ENCODE measurements around the gene TRIM24. TPM values are rescaled to one million over a fixed set of nuclear protein-coding genes. Genes with fewer than 3 reads are reported as not detected.

TRIM24 gene
- total and polyA plus RNA-seq, 9 donors, result 17.0 to 55.6 (median 32.7) TPM

DNA sequence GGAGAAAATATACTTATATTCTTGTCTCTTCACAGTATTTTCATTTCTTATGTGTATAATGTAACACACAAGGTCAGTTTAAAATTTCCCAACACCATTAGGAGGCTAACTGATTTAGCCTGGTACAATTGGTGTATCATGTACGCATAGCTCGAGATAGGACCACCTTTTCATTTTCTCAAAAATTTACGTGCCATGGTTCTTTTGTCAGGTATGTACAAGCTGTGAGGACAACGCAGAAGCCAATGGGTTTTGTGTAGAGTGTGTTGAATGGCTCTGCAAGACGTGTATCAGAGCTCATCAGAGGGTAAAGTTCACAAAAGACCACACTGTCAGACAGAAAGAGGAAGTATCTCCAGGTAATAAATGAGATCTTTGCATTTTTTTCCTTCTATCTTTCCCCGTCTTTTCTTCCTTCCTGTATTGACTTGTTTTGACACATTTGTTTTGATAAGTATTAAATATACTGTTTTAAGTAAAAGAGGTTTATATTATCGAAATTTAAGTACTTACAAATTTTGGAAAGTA, 55.0 kb downstream of the TRIM24 start:
- Histone ChIP-seq H3K27me3 (no peaks in the 10 kb centered on the region), H3K27ac (no peak overlapping the region), H3K4me1 (ENCODE audit: insufficient read depth) (peaks cover 4% of the 10 kb centered on the region), H3K4me3 (no peak overlapping the region), H3K36me3 (no peaks in the 10 kb centered on the region), H3K9me3 (peaks cover 0 to 3% of the 10 kb centered on the region in 2 donors)
- intact Hi-C loops (cut with DNase I), result loop anchor here in 1 of 4 donors (5.0 kb wide), 1 partner anchor 42 kb away; no protein-coding TSS in a partner anchor
- WGBS, 3 donors, result 84 to 88% (median 86%) methylated on average over 7 of the region's 7 CpGs
- TF ChIP-seq EP300 (IDR thresholded peaks at IDR 0.05) (no peak), POLR2A (IDR thresholded peaks at IDR 0.05) (no peak)
- TF ChIP-seq, protein P1, sequence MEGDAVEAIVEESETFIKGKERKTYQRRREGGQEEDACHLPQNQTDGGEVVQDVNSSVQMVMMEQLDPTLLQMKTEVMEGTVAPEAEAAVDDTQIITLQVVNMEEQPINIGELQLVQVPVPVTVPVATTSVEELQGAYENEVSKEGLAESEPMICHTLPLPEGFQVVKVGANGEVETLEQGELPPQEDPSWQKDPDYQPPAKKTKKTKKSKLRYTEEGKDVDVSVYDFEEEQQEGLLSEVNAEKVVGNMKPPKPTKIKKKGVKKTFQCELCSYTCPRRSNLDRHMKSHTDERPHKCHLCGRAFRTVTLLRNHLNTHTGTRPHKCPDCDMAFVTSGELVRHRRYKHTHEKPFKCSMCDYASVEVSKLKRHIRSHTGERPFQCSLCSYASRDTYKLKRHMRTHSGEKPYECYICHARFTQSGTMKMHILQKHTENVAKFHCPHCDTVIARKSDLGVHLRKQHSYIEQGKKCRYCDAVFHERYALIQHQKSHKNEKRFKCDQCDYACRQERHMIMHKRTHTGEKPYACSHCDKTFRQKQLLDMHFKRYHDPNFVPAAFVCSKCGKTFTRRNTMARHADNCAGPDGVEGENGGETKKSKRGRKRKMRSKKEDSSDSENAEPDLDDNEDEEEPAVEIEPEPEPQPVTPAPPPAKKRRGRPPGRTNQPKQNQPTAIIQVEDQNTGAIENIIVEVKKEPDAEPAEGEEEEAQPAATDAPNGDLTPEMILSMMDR (IDR thresholded peaks at IDR 0.05), result no peak
- no peak for DNase-seq

DNA sequence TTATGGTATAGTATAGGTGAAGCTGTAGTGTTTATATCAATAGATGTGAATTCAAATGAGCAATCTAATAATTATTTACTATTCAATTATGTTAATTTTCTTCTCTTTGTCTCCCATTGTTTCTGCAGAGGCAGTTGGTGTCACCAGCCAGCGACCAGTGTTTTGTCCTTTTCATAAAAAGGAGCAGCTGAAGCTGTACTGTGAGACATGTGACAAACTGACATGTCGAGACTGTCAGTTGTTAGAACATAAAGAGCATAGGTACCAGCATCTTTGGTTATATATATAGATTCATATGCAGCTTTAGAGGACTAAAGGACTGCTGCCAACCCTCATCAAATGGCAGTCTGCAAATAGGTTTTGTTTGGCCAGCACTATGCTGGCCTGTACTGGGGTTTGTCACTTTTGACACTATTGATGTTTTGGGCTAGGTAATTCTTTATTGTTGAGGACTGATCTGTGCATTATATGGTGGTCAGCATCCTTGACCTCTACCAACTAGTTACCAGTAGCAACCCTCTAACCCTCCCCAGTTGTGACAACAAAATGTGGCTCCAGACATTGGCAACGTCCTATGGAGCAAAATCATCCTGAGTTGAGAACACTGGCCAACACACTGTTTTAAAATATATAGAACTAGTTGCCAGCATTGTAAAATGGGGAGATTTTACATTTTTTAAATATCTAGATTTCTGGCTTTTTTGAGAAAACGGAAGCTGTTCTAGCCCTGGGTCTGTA, 59.2 kb downstream of the TRIM24 start:
- H3K27me3 ChIP-seq, result no peaks in the 10 kb centered on the region
- TF ChIP-seq POLR2A (IDR thresholded peaks at IDR 0.05), result no peak
- TF ChIP-seq EP300 (IDR thresholded peaks at IDR 0.05), result no peak
- TF ChIP-seq, protein P1 (IDR thresholded peaks at IDR 0.05), result no peak
- 91 to 97% (median 97%) methylated on average over 4 of the region's 4 CpGs for WGBS, 3 donors
- H3K4me1 ChIP-seq (ENCODE audit: insufficient read depth), result peaks cover 1% of the 10 kb centered on the region
- no peak for DNase-seq
- no peaks in the 10 kb centered on the region for H3K9me3 ChIP-seq
- no peak overlapping the region for H3K4me3 ChIP-seq
- intact Hi-C loops (cut with DNase I), result loop anchor here in 1 of 4 donors (5.0 kb wide), 1 partner anchor 38 kb away; no protein-coding TSS in a partner anchor
- H3K36me3 ChIP-seq, result no peaks in the 10 kb centered on the region
- no peak overlapping the region for H3K27ac ChIP-seq

DNA sequence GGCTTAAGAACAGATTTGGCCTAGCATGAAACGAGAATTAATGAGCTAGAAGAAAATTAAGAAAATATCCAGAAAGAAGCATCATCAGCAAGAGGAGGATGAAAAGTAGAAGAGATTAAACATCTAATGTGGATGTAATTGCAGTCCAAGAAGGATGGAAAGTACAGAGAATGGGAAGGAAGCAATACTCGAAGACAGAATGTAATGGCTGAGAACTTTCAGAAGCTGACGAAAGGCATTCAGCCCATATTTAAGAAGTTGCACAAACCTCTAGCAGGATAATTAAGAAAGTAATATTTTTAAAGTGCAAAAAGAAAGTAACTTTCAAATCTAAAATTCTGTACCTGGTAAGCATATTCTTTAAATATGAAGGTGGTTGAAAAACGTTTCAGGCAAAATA, 60.7 kb downstream of the TRIM24 start:
- H3K4me1 ChIP-seq (ENCODE audit: insufficient read depth), result no peaks in the 10 kb centered on the region
- intact Hi-C loops (cut with DNase I), result no loop called here
- no peaks in the 10 kb centered on the region for H3K27me3 ChIP-seq
- no peaks in the 10 kb centered on the region for H3K9me3 ChIP-seq
- H3K27ac ChIP-seq, result no peak overlapping the region
- H3K4me3 ChIP-seq, result no peak overlapping the region
- 90 to 93% (median 92%) methylated on average over 4 of the region's 4 CpGs for WGBS, 3 donors
- DNase-seq, result no peak
- no peaks in the 10 kb centered on the region for H3K36me3 ChIP-seq
- no peak for TF ChIP-seq EP300 (IDR thresholded peaks at IDR 0.05)
- TF ChIP-seq, protein P1 (IDR thresholded peaks at IDR 0.05), result no peak
- TF ChIP-seq POLR2A (IDR thresholded peaks at IDR 0.05), result no peak

DNA sequence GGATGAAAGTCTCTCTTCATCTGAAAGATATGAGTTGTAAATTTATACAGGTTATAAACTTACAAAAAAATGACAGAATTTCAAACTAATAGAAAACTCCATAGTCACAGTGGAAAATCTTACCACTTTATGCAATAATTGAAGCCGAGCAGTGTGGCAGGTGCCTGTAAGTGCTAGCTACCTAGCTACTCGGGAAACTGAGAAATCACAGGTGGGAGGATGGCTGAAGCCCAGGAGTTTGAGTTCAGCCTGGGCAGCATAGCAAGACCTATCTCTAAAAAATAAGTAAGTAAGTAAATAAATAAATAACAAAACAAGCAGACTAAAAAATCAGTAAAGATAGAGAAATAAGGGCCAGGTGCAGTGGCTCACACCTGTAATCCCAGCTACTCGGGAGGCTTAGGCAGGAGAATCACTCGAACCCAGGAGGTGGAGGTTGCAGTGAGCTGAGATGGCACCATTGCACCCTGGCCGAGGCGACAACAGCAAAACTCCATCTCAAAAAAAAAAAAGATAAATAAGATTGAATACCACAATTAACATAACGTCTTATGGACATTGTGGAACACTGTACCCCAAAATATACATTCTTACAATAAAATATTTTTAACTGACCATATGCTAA, 61.9 kb downstream of the TRIM24 start:
- DNase-seq, result no peak

More for the DNA sequence above, 61.9 kb downstream of the TRIM24 start:
- H3K27ac ChIP-seq, result no peak overlapping the region
- H3K9me3 ChIP-seq, result peaks cover 0 to 3% of the 10 kb centered on the region in 2 donors
- no peaks in the 10 kb centered on the region for H3K27me3 ChIP-seq
- TF ChIP-seq, protein P1 (IDR thresholded peaks at IDR 0.05), result no peak
- TF ChIP-seq POLR2A (IDR thresholded peaks at IDR 0.05) (no peak), EP300 (IDR thresholded peaks at IDR 0.05) (no peak)
- intact Hi-C loops (cut with DNase I), result no loop called here
- WGBS, 3 donors, result 94 to 95% (median 94%) methylated on average over 7 of the region's 7 CpGs
- H3K4me3 ChIP-seq, result no peak overlapping the region
- no peaks in the 10 kb centered on the region for H3K36me3 ChIP-seq
- no peaks in the 10 kb centered on the region for H3K4me1 ChIP-seq (ENCODE audit: insufficient read depth)

All from ovary (tissue), 9 donors.